GM12865 (cell line): ENCODE measurements around the gene WDFY4.

ENCODE experiments used
- DNase-seq: peaks from one replicate; pipeline ENCODE4 v3.0.0; 2010; ENCODE audit warnings: low read depth
- H3K4me3 ChIP-seq: 2 replicates; pipeline ENCODE4 v1.5.1; 2011; ENCODE audit warnings: mild to moderate bottlenecking, low read depth, low read length, control low read depth
- CTCF ChIP-seq: IDR thresholded peaks from 2 replicates; pipeline ENCODE4 v1.5.1; 2011; ENCODE audit warnings: low read length, control low read depth, low read depth, inconsistent platforms; ENCODE audit not compliant: insufficient read depth; ENCODE audit errors: missing control alignments

WDFY4 gene

GRCh38 chr10:48677625-48678024 is 7.0 kb upstream of the WDFY4 start:
- no peak for DNase-seq
- no peak overlapping the region for H3K4me3 ChIP-seq
- no peak for TF ChIP-seq CTCF

GRCh38 chr10:48678041-48678440 is 6.6 kb upstream of the WDFY4 start:
- H3K4me3 ChIP-seq, result no peak overlapping the region
- TF ChIP-seq CTCF, result no peak
- peak; percentile 58 for DNase-seq

GRCh38 chr10:48681740-48682139 is 2.9 kb upstream of the WDFY4 start:
- no peak for TF ChIP-seq CTCF
- peak; percentile 45 for DNase-seq

GRCh38 chr10:48682265-48682664 is 2.4 kb upstream of the WDFY4 start:
- no peak overlapping the region for H3K4me3 ChIP-seq
- TF ChIP-seq CTCF, result no peak
- DNase-seq, result no peak

More at GRCh38 chr10:48681740-48682139, 2.9 kb upstream of the WDFY4 start:
- H3K4me3 ChIP-seq, result no peak overlapping the region

- no peak for DNase-seq
- H3K4me3 ChIP-seq, result peak overlapping the region; percentile 86
- TF ChIP-seq CTCF, result no peak
Observed at GRCh38 chr10:48683424-48683823, 1.2 kb upstream of the WDFY4 start.

- H3K4me3 ChIP-seq, result peak overlapping the region; percentile 86
- TF ChIP-seq CTCF, result no peak
- DNase-seq, result peak; percentile 74
Observed at GRCh38 chr10:48683868-48684267, 805 bp upstream of the WDFY4 start.

GRCh38 chr10:48684463-48684791 is 246 bp upstream of the WDFY4 start:
- H3K4me3 ChIP-seq, result peak overlapping the region; percentile 86
- DNase-seq, result no peak
- no peak for TF ChIP-seq CTCF
